HG02973 (cell line): ENCODE data around the gene SET.

ENCODE experiments used
- ATAC-seq: cut with Tn5 transposase; IDR thresholded peaks from one replicate; pipeline ENCODE4 v1.9.1; 2021; ENCODE audit warnings: moderate library complexity; ENCODE audit not compliant: unreplicated experiment

SET gene

GRCh38 chr9:128728298-128728697 is 39.3 kb downstream of the SET start:
- no peak for ATAC-seq

GRCh38 chr9:128729302-128729701 is 40.3 kb downstream of the SET start:
- no peak for ATAC-seq

- no peak for ATAC-seq
Measured at GRCh38 chr9:128729766-128730517, 40.9 kb downstream of the SET start.

DNA sequence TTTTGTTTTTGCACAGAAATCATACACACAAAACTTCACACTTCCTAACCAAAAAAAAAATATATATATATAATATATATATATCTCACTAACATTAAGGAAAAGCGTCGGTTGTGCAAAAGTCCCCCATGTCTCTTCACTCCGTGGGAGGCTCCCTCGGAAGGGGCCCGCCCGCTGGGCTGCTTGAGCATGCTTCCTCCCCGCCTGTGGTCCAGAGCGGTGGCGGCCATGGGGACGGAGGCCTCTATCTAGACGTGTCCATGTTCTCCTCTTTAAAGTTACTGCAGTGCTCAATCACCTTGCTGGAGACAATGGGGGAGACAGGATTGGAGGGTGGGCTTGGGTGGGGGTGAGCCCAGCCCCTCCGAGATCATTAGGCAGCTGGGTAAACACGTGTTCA is 42.1 kb downstream of the SET start:
- no peak for ATAC-seq

- no peak for ATAC-seq
Measured at GRCh38 chr9:128731691-128732090, 42.7 kb downstream of the SET start.

- ATAC-seq, result no peak
Measured at GRCh38 chr9:128732576-128732975, 43.6 kb downstream of the SET start.

GRCh38 chr9:128733256-128733655 is 44.2 kb downstream of the SET start:
- ATAC-seq, result no peak

DNA sequence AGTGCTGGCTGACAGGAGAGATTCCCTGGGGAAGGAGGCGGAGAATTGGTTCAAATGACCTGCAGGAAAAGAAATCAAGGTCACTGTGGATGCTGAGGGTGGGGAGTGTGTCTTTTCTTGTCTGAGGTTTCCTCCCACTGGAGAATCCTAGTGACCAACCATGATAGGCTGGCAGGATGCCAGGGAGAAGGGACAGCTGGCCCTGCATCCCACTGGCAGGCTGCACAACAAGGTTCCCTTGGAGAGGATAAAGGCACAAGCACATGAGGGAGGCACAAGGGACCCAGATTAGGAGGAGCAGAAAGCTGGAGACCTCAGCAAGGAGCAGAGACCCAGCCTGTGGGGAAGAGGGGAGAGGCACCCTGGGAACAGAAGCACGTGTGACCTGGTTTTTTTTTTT is 46.4 kb downstream of the SET start:
- no peak for ATAC-seq

DNA sequence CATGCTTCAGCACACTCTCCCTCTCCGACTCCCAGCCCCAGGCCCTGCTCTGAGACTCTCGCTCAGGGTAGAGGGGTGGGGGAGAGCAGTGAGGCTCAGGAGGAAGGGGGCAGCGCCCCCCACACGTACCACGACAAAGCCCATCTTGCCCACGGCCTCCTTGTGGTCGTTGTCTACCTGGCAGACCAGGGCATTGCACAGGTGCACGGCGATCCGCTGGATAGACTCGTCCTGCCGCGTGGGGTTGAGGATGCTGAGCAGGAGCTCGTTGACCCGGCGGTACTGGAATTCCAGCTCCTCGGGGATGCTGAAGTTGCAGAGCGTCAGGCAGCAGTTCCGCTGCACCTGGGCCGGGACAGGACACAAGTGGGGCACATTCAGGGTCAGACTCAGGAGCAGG is 53.4 kb downstream of the SET start:
- ATAC-seq, result no peak

DNA sequence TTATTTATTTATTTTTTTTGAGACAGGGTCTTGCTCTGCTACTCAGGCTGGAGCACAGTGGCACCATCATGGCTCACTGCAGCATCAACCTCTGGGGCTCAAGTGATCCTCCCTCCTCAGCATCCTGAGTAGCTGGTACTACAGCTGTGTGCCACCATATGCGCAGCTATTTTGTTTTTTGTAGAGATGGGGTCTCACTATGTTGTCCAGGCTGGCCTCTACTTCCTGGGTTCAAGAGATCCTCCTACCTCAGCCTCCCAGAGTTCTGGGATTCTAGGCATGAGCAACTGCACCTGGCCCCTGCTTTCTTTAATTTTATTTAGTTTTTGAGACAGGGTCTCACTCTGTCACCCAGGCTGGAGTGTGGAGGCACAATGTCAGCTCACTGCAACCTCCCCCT is 54.4 kb downstream of the SET start:
- no peak for ATAC-seq
